SHP77 treated with DMSO at 0.1 percent for 48 hours (cell line): ENCODE results near the gene CST6.

Experiments used
- DNase-seq: peaks from one replicate; lab custom pipeline; 2025; lab: John Stamatoyannopoulos, UW

CST6 gene, protein sequence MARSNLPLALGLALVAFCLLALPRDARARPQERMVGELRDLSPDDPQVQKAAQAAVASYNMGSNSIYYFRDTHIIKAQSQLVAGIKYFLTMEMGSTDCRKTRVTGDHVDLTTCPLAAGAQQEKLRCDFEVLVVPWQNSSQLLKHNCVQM

DNA sequence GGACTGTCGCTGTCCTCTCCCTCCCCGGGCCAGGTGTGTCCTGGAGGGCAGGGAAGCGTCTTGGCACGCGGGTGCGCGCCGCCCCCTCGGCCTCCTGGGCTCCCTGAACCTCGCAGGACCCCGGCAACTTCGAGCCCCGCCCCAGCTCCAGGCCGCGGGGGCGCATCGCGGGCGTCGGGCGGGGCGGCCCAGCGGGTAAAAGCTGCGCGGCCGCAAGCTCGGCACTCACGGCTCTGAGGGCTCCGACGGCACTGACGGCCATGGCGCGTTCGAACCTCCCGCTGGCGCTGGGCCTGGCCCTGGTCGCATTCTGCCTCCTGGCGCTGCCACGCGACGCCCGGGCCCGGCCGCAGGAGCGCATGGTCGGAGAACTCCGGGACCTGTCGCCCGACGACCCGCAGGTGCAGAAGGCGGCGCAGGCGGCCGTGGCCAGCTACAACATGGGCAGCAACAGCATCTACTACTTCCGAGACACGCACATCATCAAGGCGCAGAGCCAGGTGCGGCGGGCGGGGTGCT, at the start of gene CST6:
TSS of gene CST6 (plus strand) at position 224 of the 519 bp plus-strand sequence. CDS start at position 261, 37 bp downstream.
- no peak for DNase-seq

DNA sequence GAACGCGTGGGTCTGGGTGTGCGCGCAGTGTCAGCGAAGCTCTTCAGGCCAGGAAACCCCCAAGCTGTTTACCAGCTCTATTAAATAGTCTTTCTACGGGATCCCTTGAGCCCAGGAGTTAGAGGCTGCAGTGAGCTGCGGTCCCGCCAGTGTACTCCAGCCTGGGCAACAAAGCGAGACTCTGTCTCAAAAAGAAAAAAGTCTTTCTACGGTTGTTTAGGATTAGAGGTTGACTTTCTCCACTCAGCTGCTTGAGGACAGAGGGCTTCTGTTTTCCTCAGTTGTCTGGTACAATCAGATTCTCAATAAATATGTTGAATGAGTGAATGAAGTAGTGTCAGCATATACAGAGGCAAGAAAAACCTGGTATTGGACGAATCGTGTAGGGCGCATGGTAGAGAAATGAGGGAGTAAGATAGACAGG, 49.7 kb upstream of the CST6 start:
- no peak for DNase-seq

DNA sequence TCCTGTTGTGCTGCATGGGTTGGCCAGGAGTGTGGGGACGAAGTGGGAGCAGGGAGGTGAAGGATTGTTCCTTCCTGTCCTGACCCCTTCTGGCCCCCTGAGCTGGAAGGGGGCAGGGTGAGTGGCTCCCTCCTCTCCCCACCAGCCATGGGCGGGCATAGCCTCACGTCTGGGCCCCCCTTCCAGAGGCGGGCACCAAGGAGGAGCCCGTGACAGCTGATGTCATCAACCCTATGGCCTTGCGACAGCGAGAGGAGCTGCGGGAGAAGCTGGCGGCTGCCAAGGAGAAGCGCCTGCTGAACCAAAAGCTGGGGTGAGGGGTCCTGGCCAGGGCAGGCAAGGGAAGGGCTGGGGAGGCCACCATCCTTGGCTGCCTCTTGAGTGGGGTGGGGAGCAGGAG, 46.9 kb upstream of the CST6 start:
- no peak for DNase-seq

DNA sequence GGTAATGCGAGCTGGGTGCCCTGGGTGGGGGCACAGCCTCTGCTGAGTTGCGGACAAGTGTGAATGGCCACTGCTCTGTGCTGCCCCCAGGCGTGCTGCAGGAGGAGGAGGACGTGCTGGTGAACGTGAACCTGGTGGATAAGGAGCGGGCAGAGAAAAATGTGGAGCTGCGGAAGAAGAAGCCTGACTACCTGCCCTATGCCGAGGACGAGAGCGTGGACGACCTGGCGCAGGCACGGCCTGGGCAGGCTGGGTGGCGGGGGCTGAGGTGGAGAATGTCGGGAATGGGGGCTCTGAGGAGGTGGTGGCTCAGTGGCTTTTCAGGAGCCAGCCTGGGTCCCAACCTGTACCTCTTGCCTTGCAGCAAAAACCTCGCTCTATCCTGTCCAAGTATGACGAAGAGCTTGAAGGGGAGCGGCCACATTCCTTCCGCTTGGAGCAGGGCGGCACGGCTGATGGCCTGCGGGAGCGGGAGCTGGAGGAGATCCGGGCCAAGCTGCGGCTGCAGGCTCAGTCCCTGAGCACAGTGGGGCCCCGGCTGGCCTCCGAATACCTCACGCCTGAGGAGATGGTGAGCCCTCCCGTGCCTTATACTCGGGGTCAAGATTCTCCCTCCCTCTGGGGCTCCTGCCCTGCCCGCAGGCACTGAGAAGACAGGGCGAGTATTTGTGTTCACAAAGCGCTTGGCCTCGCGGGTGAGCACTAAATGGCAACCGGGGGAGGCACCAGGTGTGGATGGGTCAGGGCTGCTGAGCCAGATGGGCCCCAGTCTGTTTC, 45.6 kb upstream of the CST6 start:
- DNase-seq = no peak

DNA sequence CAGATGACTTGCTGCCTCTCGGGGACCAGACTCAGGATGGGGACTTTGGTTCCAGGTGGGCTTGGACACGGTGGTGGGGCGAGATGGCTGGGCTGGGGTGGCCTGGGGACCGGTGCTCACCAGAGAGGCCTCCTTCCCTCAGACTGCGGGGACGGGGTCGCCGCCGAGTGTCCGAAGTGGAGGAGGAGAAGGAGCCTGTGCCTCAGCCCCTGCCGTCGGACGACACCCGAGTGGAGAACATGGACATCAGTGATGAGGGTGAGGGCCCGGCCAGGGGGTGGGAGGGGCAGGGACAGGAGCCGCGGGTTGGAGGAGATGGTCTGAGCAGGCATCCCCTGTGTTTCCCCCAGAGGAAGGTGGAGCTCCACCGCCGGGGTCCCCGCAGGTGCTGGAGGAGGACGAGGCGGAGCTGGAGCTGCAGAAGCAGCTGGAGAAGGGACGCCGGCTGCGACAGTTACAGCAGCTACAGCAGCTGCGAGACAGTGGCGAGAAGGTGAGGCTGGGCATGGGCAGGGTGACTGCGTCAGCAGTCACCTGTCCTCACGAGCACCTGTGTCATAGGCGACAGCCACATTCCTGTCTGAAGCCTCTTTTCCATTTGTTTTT, 44.4 kb upstream of the CST6 start:
- no peak for DNase-seq

DNA sequence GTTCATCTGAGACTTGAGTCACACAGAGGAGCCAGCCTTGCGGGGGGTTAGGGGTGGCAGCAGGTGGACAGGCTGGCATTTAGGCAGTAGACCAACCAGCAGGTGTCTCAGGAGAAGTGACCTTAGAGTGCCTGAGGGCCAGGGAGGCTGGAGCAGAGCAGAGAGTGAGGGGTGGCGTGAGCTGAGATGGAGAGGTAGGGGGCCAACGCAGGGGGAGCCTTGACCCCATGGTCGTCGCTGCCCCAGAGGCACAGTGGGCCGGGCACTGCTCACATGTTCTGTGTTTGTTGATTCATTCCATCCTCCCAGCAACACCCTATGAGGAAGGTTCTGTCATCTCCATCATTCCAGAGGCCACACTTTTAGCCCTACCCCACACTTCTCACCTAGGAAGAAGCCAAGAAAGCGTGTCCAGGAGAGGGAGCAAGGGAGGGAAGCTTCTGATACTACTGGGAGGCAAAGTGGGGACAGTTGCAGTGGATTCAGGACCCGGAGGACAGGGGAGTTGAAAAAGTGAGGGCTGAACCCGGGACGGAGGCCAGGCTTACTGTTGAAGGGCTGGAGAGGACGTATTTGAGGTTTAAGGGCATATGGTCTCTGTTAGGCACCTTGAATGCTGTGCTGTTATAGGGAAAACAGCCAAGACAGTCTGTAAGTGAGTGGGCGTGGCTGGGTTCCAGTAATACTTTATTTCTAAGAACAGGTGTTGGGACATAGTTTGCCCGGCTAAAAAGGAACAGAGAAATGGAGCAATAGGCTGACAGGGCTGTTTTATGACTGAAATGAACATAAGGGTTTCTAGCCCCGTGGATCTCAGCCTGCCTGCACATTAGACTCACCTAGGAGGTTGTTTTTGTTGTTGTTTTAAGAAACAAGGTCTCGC, 43.0 kb upstream of the CST6 start:
- DNase-seq = no peak

DNA sequence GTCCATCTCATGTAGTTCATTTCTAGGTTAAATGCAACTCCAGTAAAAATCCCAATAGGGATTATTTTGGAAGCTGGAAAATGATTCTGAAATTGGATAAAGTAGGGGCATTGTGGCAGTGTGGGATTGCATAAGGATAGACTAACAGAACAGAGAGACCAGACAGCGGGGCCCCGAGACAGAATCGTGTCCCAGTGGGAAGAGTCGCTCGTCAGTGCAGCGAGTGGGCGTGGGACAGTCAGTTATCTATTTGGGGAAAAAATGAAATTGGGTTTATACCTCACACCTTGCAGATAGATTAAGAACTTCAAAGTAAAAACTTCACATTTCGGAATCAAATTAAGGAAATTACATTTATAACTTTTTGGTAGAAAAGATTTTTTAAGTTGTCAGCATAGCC, 39.7 kb upstream of the CST6 start:
- DNase-seq = no peak

DNA sequence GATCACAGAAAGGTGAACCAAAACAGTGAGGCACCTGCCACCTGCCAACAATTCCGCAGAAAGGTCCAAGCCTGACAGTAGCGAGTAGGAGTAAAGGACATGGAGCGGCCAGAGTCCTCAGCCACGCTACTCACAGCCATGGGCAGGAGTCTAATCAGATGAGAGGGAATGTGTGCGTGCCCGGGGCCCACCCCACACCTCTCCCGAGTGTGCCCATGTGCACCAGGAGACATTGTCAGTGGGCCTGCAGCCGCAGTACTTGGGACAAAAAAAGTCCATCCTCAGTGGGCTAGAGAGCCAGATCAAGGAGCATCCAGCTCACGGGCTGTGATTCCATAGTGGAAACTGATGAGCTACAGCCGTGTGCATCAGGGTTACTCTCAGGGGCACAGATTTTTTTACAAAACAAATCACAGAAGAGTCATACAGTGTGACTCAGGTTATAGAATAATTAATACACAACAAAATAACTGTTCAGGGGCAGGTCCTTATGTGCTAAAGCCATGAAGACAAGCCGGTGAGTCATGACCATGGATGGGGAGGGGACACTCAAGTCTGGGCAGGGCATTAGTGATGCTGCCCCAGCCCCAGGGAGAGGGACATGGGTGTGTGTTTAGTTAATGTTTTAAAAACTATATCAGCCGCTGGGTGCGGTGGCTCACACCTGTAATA, 38.2 kb upstream of the CST6 start:
- no peak for DNase-seq

DNA sequence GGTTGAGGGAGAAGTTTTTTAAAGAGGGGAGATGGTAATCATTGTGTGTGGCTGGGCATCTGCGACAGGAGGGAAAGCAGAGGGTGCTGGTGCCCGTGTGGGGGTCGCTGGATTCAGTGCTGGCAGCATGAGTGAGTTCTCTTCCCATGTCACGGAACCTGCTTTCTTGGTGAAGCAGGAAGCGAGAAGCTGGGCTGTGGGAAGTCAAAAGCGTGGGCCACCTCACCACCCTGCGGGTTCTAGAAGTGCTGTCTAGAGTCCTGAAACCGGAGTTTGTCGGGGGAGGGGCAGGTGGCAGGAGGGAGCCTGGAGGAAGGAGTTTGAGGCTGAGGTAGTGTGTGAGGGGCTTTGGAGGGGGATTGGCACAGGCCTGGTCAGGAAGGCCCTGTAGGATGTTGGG, 36.0 kb upstream of the CST6 start:
- DNase-seq = no peak

DNA sequence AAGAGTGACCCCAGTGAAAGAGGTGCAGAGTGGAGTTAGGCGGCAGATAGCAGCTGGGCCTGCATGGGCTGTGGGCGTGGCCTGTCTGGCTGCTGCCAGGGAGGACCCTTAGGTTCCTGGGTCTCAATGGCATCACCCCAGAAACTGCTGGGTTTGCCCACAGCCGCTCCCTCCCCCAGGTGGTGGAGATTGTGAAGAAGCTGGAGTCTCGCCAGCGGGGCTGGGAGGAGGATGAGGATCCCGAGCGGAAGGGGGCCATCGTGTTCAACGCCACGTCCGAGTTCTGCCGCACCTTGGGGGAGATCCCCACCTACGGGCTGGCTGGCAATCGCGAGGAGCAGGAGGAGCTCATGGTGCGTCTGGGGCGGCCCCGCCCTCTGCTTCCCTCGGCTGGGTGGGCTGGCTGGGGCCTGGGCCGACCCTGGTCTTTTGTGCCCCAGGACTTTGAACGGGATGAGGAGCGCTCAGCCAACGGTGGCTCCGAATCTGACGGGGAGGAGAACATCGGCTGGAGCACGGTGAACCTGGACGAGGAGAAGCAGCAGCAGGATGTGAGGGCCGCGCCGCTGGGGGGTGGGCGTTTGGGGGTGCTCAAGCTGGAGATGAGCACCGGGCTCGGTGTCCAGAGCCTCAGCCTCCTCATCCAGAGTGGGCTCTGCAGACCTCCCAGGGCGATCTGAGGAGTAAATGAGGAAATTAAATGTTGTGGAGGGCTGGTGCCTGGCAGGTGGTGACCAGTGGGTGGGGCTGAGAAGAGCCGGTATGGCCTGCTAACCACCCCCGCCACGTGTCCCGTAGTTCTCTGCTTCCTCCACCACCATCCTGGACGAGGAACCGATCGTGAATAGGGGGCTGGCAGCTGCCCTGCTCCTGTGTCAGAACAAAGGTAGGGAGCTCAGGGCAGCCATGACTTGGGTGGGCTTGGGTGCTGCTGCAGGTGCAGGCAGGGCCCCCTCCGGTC, 35.3 kb upstream of the CST6 start:
- no peak for DNase-seq

DNA sequence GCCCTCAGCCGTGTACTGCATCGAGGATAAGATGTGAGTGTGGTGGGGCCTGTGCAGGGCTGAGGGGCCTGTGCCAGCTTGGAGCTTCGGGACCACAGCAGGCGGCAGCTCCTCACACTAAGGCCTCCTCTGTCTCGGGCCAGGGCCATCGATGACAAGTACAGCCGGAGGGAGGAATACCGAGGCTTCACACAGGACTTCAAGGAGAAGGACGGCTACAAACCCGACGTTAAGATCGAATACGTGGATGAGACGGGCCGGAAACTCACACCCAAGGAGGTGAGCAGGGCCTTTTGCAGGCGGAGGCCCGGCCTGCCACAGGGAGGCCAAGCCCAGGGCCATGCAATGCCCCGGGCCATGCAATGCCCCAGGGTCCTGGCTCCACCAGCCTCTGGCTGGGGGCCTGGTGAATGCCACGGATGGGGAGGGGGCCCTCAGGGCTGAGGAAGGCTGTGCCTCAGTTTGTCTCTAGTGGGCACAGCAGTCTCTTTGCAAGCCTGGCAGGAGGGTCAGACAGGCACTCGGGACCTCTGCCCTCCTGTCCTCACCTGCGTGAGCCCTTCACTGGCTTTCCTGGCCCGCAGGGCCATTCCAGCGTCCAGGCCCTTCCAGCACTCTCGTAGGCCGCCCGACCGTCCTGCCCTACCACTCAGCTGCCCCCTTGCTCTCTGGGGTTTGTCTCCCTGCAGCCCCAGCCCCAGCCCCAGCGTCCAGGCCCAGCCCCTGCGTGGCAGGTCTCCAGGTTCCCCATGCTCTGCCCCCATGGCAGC, 34.0 kb upstream of the CST6 start:
- no peak for DNase-seq

DNA sequence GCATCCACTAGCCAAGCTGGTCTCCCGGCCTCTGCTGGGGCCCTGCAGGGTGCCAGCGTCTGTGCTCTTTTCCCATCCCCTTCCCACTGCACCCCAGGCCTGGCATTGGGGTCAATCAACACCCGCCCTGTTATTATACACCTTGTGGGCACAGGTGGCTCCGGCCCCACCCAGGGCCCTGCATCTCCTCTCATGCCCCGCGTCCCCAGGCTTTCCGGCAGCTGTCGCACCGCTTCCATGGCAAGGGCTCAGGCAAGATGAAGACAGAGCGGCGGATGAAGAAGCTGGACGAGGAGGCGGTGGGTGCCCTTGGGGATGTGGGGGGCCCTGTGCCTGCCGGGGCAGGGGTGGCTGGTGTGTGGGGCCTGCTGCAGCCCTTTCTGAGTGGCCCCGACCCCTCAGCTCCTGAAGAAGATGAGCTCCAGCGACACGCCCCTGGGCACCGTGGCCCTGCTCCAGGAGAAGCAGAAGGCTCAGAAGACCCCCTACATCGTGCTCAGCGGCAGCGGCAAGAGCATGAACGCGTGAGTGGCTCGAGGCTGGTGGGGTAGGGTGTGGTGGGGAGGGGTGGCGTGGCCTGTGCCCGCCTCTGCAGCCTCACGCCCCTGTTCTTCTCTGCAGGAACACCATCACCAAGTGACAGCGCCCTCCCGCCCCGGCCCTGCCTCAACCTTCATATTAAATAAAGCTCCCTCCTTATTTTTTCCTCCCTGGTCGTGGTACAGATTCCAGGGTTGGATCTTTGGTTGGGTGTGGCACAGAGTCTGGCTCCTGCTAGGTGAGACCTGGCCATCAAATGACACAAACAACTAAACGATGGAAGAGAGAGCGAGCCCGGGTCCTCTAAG, 33.2 kb upstream of the CST6 start:
- no peak for DNase-seq

DNA sequence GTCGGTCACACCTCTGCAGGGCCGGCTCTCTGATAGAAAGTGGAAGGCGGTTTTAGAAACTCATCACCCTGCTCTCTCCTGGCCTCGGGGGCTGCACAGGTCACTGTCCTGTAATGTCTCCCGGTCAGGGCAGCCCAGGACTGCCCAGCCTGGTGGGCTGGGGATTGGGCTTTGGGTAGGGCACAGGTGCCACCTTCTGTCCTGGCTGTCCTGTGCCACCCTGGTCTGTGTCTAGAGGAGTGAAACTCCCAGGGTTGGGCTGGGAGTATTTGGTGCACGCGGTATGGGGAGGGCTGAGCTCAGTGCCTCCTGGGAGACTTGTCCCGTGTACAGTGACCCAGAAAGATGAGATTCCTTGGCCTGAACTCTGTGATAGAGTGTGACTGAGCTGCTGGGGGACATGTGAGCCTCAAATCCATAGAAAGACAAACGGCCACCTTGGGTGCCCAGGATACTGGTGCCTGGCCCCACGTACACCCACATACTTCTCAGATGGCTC, 32.5 kb upstream of the CST6 start:
- DNase-seq = no peak

DNA sequence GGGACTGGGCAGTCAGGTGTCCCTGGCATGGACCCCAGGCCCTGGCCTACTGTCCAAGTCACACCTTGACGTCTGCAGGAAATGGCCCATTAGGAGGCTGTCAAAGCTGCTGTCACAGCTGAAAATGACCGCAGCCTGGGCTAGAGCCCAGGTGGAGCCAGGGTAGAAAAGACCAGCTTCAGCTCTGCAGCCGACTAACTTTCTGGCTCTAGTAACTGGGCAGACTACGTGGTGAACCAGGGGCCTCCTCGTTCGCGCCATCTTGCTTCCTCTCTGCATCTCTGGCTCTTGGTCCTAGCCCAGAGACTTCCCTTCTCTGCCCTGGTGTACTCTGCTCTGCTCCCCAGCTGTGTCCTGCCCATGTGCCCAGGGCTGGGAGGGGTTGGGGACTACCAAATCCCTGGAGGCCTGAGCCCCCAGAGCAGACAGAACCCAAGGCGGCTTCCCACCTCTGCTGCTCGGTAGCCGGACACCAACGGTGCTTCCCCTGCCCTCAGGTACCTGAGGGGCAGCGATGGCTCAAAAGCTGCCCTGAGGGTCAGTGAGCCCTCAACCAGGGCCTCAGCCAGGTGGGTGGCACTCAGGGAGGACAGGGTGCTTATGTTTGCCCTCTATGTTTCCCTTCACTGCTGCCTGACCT, 30.6 kb upstream of the CST6 start:
- DNase-seq = no peak

DNA sequence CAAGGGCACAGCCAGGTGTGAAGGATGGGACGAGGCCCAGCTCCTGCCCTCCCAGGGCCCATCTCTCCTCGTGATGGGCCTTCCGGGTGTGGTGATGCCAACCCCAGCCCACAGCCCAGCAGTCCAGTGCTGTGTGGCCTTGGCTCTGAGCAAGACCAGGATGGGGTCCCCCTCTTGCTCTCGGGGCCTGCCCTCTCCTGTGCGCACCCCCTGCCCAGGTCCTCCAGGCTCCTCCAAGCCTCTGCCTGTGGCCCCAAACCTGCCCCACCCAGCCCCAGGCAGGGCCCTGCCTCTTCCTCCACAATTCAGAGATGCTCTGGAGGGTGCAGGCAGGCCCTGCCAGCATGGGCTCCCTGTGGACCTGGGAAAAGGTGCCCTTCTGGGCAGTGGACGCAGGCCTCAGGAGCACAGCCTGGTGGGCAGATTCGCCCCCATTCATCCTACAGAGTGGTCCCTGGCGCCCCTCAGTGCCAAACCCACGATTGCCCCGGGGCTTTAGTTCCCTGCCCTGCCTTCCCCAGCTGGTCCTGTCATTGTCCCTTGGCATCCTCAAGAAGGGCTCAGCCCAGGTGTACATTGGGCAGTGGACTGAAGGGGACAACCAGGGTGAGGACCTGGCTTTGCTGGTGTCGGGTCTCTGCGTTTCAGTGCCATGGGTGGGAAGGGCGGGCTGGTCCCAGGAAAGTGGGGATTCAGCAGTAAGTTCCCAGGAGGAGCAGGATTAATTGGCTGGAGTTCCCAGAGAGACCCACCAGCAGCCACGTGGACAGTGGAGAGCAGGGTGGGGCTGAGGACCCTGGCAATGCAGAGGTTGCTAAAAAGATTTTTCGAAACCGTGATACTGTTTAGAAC, 29.6 kb upstream of the CST6 start:
- no peak for DNase-seq

DNA sequence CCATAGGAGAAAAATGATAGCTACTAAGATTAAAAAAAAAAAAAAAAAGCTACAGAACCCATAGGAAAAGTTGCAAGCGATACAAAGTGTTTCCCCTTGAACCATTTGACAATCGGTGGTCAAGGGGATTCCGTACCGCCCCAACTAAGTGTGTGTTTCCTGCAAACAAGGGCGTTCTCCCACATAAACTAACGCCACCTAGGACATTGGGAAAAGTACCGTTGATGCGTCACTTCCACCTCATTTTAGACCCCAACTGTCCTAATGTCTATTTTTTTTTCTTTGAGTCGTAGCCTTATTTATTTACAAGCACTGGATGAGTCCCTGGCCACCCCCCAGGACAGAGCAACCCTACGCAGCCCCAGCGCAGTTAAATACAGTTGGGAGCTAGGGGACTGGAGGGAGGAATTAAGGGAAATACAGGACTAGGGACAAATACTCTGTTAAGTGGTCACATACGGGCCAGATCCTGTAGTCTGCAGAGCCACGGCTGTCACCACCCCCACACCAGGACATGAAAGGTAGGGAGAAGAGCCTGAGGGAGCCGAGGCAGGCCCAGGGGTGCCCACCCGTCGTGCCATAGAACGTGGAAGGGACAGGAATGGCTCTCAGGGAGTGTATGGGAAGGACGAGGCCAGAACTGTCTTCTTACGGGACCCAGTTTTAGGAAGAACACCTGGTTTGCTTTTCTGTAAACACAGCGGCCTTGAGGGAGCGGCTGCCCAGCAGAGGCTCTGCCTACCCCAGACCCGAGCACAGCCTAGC, 28.8 kb upstream of the CST6 start:
- DNase-seq = no peak
